Liver (tissue), 9 donors: ENCODE data around the gene CDC26. TPM values are rescaled to one million over a fixed set of nuclear protein-coding genes. Genes with fewer than 3 reads are reported as not detected.

Experiments used
- DNase-seq: peaks from one replicate; pipeline ENCODE4 v3.0.0-alpha.2; 2017; ENCODE audit warnings: low spot score
- H3K27ac ChIP-seq, 2 donors: one replicate each; pipeline ENCODE4 v1.7.0; 2013; ENCODE audit warnings: inconsistent platforms in 2 of 2, low read length in 2 of 2, control low read depth in 1 of 2, low read depth in 1 of 2, mild to moderate bottlenecking in 1 of 2
- H3K27me3 ChIP-seq, 4 donors: one replicate each; pipeline versions ENCODE4 v1.6.1 to v1.7.0; 2013; ENCODE audit warnings: low read length in 3 of 4, inconsistent platforms in 1 of 4, mild to moderate bottlenecking in 1 of 4, moderate library complexity in 1 of 4; ENCODE audit not compliant: control insufficient read depth in 4 of 4, insufficient read depth in 4 of 4
- H3K36me3 ChIP-seq, 4 donors: one replicate each; pipeline versions ENCODE4 v1.6.1 to v1.7.0; 2013; ENCODE audit warnings: low read length in 3 of 4, mild to moderate bottlenecking in 3 of 4, low read depth in 1 of 4, moderate library complexity in 1 of 4; ENCODE audit not compliant: control insufficient read depth in 4 of 4, insufficient read depth in 3 of 4
- H3K4me1 ChIP-seq, 4 donors: one replicate each; pipeline versions ENCODE4 v1.6.1 to v1.7.0; 2013; ENCODE audit warnings: low read length in 3 of 4, mild to moderate bottlenecking in 3 of 4, moderate library complexity in 1 of 4; ENCODE audit not compliant: control insufficient read depth in 4 of 4, insufficient read depth in 4 of 4
- H3K4me3 ChIP-seq, 3 donors: one replicate each; pipeline versions ENCODE4 v1.6.1 to v1.7.0; 2013; ENCODE audit warnings: low read length in 3 of 3, control low read depth in 1 of 3, low read depth in 1 of 3, mild to moderate bottlenecking in 1 of 3
- H3K9ac ChIP-seq, 2 donors: one replicate each; pipeline ENCODE4 v1.7.0; 2013; ENCODE audit warnings: low read length in 2 of 2, mild to moderate bottlenecking in 2 of 2, moderate library complexity in 2 of 2, control low read depth in 1 of 2, low read depth in 1 of 2
- H3K9me3 ChIP-seq, 4 donors: one replicate each; pipeline versions ENCODE4 v1.6.1 to v1.7.0; 2013; ENCODE audit warnings: low read length in 3 of 4; ENCODE audit not compliant: control insufficient read depth in 4 of 4
- CTCF ChIP-seq: fragments of 150-350 bp; IDR thresholded peaks from 2 replicates; pipeline ENCODE4 v1.5.1; 2017; ENCODE audit warnings: improper control_type of control experiment, low read depth, low read length; ENCODE audit not compliant: missing input control
- EGR1 ChIP-seq, 2 donors: IDR thresholded peaks; 2 replicates each; pipeline ENCODE4 v1.6.1; 2016 to 2018; ENCODE audit warnings: antibody characterized with exemption in 2 of 2, low read depth in 2 of 2
- FOXA2 ChIP-seq: IDR thresholded peaks from 2 replicates; pipeline ENCODE4 v1.6.1; 2016; ENCODE audit warnings: antibody characterized with exemption
- GABPA ChIP-seq, 2 donors: IDR thresholded peaks in 1 of 2; conservative IDR thresholded peaks in 1 of 2; 2 replicates each; pipeline ENCODE4 v1.6.1; 2016; ENCODE audit warnings: antibody characterized with exemption in 2 of 2, mild to moderate bottlenecking in 1 of 2, moderate library complexity in 1 of 2
- HNF4A ChIP-seq, 2 donors: conservative IDR thresholded peaks; 2 replicates each; pipeline ENCODE4 v1.6.1; 2016; ENCODE audit warnings: antibody characterized with exemption in 2 of 2, mild to moderate bottlenecking in 2 of 2
- MAX ChIP-seq: IDR thresholded peaks from 2 replicates; pipeline ENCODE4 v1.6.1; 2016; ENCODE audit warnings: antibody characterized with exemption
- NR2F2 ChIP-seq: IDR thresholded peaks from 2 replicates; pipeline ENCODE4 v1.6.1; 2016; ENCODE audit warnings: antibody characterized with exemption
- RAD21 ChIP-seq, 2 donors: IDR thresholded peaks; 2 replicates each; pipeline ENCODE4 v1.6.1; 2016; ENCODE audit warnings: antibody characterized with exemption in 2 of 2, mild to moderate bottlenecking in 2 of 2
- REST ChIP-seq: IDR thresholded peaks from 2 replicates; pipeline ENCODE4 v1.6.1; 2016; ENCODE audit warnings: antibody characterized with exemption, mild to moderate bottlenecking
- RXRA ChIP-seq, 2 donors: IDR thresholded peaks; 2 replicates each; pipeline ENCODE4 v1.6.1; 2017 to 2018; ENCODE audit warnings: antibody characterized with exemption in 2 of 2, mild to moderate bottlenecking in 1 of 2
- SP1 ChIP-seq: IDR thresholded peaks from 2 replicates; pipeline ENCODE4 v1.6.1; 2018; ENCODE audit warnings: antibody characterized with exemption, mild to moderate bottlenecking
- TAF1 ChIP-seq: conservative IDR thresholded peaks from 2 replicates; pipeline ENCODE4 v1.6.1; 2016; ENCODE audit warnings: antibody characterized with exemption, mild to moderate bottlenecking
- YY1 ChIP-seq: IDR thresholded peaks from 2 replicates; pipeline ENCODE4 v1.6.1; 2016; ENCODE audit warnings: antibody characterized with exemption, mild to moderate bottlenecking
- ZBTB33 ChIP-seq: IDR thresholded peaks from 2 replicates; pipeline ENCODE4 v1.6.1; 2016; ENCODE audit warnings: antibody characterized with exemption
- WGBS: extraction: QIAGEN DNeasy Blood & Tissue Kit; methylation state at CpG from one replicate; pipeline ENCODE4 v1.1.7; 2013; 5-methylcytosine and 5-hydroxymethylcytosine counted together
- polyA plus RNA-seq, 2 donors: library from polyadenylated mRNA; stranded (reverse) in 1 of 2; unstranded in 1 of 2; fragments of 200-250 nt in 1 of 2; fragments of >200 nt in 1 of 2; fragmentation: Nextera tagmentation in 1 of 2; extraction: Ambion mirVana in 1 of 2; gene quantifications; one replicate each; pipeline versions ENCODE4 v1.2.1 to v1.2.3, GENCODE V29; 2013 to 2015
- total RNA-seq, 2 donors: library from RNA; depleted of rRNA; stranded (reverse); fragments of >200 nt; gene quantifications; one replicate each; pipeline ENCODE4 v1.2.3, GENCODE V29; 2014
- donor health status: healthy.
- donor health status: healthy.
- donor health status: healthy.
- donor health status: healthy.
- donor health status: healthy.

Gene CDC26
- total and polyA plus RNA-seq, 4 donors: 12.5 to 38.9 (median 21.3) TPM

GRCh38 chr9:113298924-113299770 lies 23.8 kb upstream of the CDC26 start:
- Histone ChIP-seq H3K27ac (no peak overlapping the region), H3K36me3 (no peaks in the 10 kb centered on the region), H3K9ac (no peak overlapping the region), H3K4me3 (no peak overlapping the region), H3K27me3 (no peaks in the 10 kb centered on the region), H3K4me1 (no peaks in the 10 kb centered on the region), H3K9me3 (no peaks in the 10 kb centered on the region)
- WGBS: 91% methylated on average over 15 of the region's 15 CpGs
- TF ChIP-seq EGR1 (IDR thresholded peaks at IDR 0.05; ENCODE audit: low read depth in 2 of 2) (no peak), SP1 (no peak), CTCF (no peak), GABPA (IDR thresholded peaks at IDR 0.05 in 1 of 2, conservative IDR thresholded peaks at IDR 0.05 in 1 of 2) (no peak), RXRA (IDR thresholded peaks at IDR 0.05) (no peak), YY1 (no peak), NR2F2 (no peak), FOXA2 (no peak), MAX (no peak), HNF4A (conservative IDR thresholded peaks at IDR 0.05) (no peak), ZBTB33 (no peak), RAD21 (IDR thresholded peaks at IDR 0.05) (no peak), REST (no peak)
- no peak for DNase-seq

GRCh38 chr9:113298311-113298710 lies 22.9 kb upstream of the CDC26 start:
- TF ChIP-seq TAF1 (no peak), GABPA (IDR thresholded peaks at IDR 0.05 in 1 of 2, conservative IDR thresholded peaks at IDR 0.05 in 1 of 2) (no peak)
- Histone ChIP-seq H3K9me3 (no peaks in the 10 kb centered on the region), H3K27me3 (no peaks in the 10 kb centered on the region), H3K36me3 (peaks cover 0 to 4% (median 3%) of the 10 kb centered on the region in 4 donors), H3K9ac (no peak overlapping the region), H3K4me3 (no peak overlapping the region), H3K4me1 (no peaks in the 10 kb centered on the region), H3K27ac (no peak overlapping the region)
- no peak for DNase-seq
- 93% methylated on average over 8 of the region's 8 CpGs for WGBS
